NCI-H2029 treated with DMSO at 0.1 percent for 48 hours (cell line): ENCODE measurements around the gene IGFBP1.

Experiments
- DNase-seq: peaks from one replicate; lab custom pipeline; 2025; lab: John Stamatoyannopoulos, UW

The IGFBP1 gene

GRCh38 chr7:45881280-45881758 lies 7.0 kb upstream of the IGFBP1 start:
- DNase-seq, result no peak

GRCh38 chr7:45881759-45882464 lies 6.4 kb upstream of the IGFBP1 start:
- no peak for DNase-seq

GRCh38 chr7:45882465-45882810 lies 5.8 kb upstream of the IGFBP1 start:
- peak; percentile 71 for DNase-seq

- no peak for DNase-seq
Measured at GRCh38 chr7:45884136-45884535, 4.2 kb upstream of the IGFBP1 start.

GRCh38 chr7:45885264-45885882 lies 2.9 kb upstream of the IGFBP1 start:
- no peak for DNase-seq

- no peak for DNase-seq
Measured at GRCh38 chr7:45886931-45887667, 1.2 kb upstream of the IGFBP1 start.

GRCh38 chr7:45888993-45889366 lies 692 bp downstream of the IGFBP1 start:
- DNase-seq, result no peak

GRCh38 chr7:45889367-45890067 lies 1.2 kb downstream of the IGFBP1 start:
- no peak for DNase-seq

GRCh38 chr7:45890125-45890901 lies 2.0 kb downstream of the IGFBP1 start:
- no peak for DNase-seq

GRCh38 chr7:45890902-45891461 lies 2.7 kb downstream of the IGFBP1 start:
- peak; percentile 28 for DNase-seq

- no peak for DNase-seq
Measured at GRCh38 chr7:45891462-45892402, 3.4 kb downstream of the IGFBP1 start.

GRCh38 chr7:45892407-45893035 lies 4.2 kb downstream of the IGFBP1 start:
- no peak for DNase-seq

- DNase-seq, result no peak
Measured at GRCh38 chr7:45893374-45893995, 5.2 kb downstream of the IGFBP1 start.

- DNase-seq, result no peak
Measured at GRCh38 chr7:45893996-45894664, 5.8 kb downstream of the IGFBP1 start.

GRCh38 chr7:45894665-45895062 lies 6.4 kb downstream of the IGFBP1 start:
- no peak for DNase-seq

GRCh38 chr7:45897042-45897690 lies 8.9 kb downstream of the IGFBP1 start:
- DNase-seq, result no peak

- no peak for DNase-seq
Measured at GRCh38 chr7:45898222-45898621, 9.9 kb downstream of the IGFBP1 start.

- no peak for DNase-seq
Measured at GRCh38 chr7:45901566-45901965, 13.3 kb downstream of the IGFBP1 start.
